HFF-Myc (cell line): Measurements from ENCODE around the gene SLC25A23.
A peak's percentile ranks its signal among the peaks of the same experiment; 100 is the strongest.
"Not testable (repeated sequence)": the region's sequence is repeated elsewhere in the genome, so short reads cannot be mapped to it uniquely, and the experiment has no call there.

Experiments
- DNase-seq: peaks from one replicate; pipeline ENCODE4 v3.0.0-alpha.2; 2011; ENCODE audit warnings: low read depth; ENCODE audit errors: extremely low read depth
- H3K4me3 ChIP-seq: replicated peaks from 2 replicates; pipeline ENCODE4 v1.5.1; 2011; ENCODE audit warnings: low read depth, mild to moderate bottlenecking, control low read depth, low read length
- CTCF ChIP-seq: IDR thresholded peaks from 2 replicates; pipeline ENCODE4 v1.5.1; 2012; ENCODE audit warnings: mild to moderate bottlenecking, low read depth, low read length, control low read depth; ENCODE audit errors: missing control alignments

SLC25A23 gene

GRCh38 chr19:6459262-6460098, at the start of gene SLC25A23:
TSS of gene SLC25A23 (minus strand) at chr19:6459792. CDS start at chr19:6459628, 164 bp downstream.
- DNase-seq, result no peak
- no peak for TF ChIP-seq CTCF
- peak within 1 kb of the TSS; percentile 61 for H3K4me3 ChIP-seq

GRCh38 chr19:6508028-6508771, 48.6 kb upstream of the SLC25A23 start:
- not testable (repeated sequence) for DNase-seq, H3K4me3 ChIP-seq

DNA sequence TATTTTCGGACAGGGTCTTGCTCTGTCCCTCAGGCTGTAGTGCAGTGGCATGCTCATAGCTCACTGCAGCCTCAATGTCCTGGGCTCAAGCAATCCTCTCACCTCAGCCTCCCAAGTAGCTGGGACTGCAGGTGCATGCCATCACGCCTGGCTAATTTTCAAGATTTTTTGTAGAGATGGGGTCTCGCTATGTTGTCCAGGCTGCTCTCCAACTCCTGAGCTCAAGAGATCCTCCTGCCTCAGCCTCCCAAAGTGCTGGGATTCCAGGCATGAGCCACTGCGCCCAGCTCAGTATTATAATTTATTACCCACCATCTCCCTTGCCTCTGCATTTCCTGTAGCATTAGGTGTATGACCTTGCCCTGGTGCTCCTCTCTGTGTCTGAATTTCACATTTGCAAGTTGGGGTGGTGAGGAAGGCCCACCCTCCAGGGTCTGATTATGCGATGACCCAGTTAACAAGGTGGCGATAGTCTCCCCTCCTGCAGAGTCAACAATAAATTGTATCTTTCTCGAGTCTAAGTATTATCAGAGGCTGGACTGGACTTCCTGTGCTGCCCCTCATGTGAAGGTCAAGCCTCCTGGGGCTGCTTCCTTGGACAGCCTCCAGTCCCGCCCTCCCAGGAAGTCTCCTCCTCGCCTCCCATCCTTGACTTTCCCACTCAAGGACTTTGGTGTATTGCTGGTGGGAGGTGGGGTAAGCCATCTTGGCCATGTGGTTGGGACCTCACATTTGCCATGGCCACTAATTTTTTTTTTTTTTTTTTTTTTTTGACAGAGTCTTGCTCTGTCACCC, 44.0 kb upstream of the SLC25A23 start:
- H3K4me3 ChIP-seq, result no peak overlapping the region
- no peak for DNase-seq
- no peak for TF ChIP-seq CTCF

- peak within 1 kb of the TSS; percentile 13; the same call in 1 of the 2 replicates for H3K4me3 ChIP-seq
- DNase-seq, result no peak
- no peak for TF ChIP-seq CTCF
These were observed 42.4 kb upstream of the SLC25A23 start, which contains the start of gene TUBB4A for GRCh38 chr19:6501740-6502648. TSS of gene TUBB4A (minus strand) at chr19:6502309. CDS start at chr19:6502212, 97 bp downstream.

- DNase-seq, result no peak
- TF ChIP-seq CTCF, result no peak
- no peak overlapping the region for H3K4me3 ChIP-seq
These were observed 41.5 kb upstream of the SLC25A23 start for GRCh38 chr19:6500837-6501739.
